MM.1S (cell line): Measurements from ENCODE around the gene KLRC2.
"Not testable (repeated sequence)": the region's sequence is repeated elsewhere in the genome, so short reads cannot be mapped to it uniquely, and the experiment has no call there.

ENCODE experiments used
- EZH2 ChIP-seq: fragments of 300-600 bp; sonication (generic); optimal IDR thresholded peaks from 2 replicates; pipeline ENCODE3; 2017; ENCODE audit warnings: low read depth, mild to moderate bottlenecking, antibody characterized with exemption, low read length, mixed read lengths
- EZH2phosphoT487 ChIP-seq: fragments of 300-600 bp; sonication (generic); IDR thresholded peaks from 2 replicates; pipeline ENCODE4 v1.6.1; 2018; ENCODE audit warnings: antibody characterized with exemption, low read length
- TF ChIP-seq, protein P1 (sequence below): fragments of 300-600 bp; sonication (generic); IDR thresholded peaks from 2 replicates; pipeline ENCODE4 v1.5.1; 2016; ENCODE audit warnings: antibody characterized with exemption, low read length, mixed read lengths

DNA sequence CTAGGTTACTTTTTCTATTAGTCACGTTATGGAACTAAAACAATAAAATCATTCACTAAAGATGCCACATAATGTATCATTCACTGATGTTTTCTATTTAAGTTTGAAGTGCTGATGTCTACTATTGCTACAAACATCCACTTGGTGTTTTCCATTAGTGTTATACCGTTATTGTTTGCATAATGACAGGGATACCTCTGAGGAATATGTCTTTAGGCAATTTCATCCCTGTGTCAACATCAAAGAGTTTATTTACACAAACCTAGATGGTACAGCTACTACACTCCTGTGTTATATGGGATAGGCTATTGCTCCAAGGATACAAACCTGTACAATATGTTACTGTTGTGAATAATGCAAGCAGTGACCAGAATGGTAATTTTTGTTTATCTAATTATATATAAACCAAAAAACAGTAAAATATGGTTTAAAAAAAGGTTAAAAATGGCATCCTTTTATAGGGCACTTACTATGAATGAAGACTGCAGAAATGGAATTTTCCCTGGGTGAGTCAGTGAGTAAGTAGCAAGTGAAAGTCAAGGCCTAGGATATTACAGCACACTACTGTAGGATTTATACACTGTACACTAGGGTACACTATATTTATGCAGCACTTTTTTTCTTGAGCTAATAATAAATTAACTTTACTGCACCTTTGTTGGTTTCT is 3.9 kb upstream of the KLRC2 start:
- TF ChIP-seq EZH2, EZH2phosphoT487: not testable (repeated sequence)
- TF ChIP-seq, protein P1, sequence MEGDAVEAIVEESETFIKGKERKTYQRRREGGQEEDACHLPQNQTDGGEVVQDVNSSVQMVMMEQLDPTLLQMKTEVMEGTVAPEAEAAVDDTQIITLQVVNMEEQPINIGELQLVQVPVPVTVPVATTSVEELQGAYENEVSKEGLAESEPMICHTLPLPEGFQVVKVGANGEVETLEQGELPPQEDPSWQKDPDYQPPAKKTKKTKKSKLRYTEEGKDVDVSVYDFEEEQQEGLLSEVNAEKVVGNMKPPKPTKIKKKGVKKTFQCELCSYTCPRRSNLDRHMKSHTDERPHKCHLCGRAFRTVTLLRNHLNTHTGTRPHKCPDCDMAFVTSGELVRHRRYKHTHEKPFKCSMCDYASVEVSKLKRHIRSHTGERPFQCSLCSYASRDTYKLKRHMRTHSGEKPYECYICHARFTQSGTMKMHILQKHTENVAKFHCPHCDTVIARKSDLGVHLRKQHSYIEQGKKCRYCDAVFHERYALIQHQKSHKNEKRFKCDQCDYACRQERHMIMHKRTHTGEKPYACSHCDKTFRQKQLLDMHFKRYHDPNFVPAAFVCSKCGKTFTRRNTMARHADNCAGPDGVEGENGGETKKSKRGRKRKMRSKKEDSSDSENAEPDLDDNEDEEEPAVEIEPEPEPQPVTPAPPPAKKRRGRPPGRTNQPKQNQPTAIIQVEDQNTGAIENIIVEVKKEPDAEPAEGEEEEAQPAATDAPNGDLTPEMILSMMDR: not testable (repeated sequence)
